ENCODE data around the gene QPCT. TPM values are rescaled to one million over a fixed set of nuclear protein-coding genes. Genes with fewer than 3 reads are reported as not detected.

QPCT gene
- total RNA-seq, 1 donor from 2014 or later: 2.7 TPM

- Mint-ChIP-seq H3K9me3 (ENCODE audit: low read depth) (peaks cover 8% of the 10 kb centered on the region), H3K27me3 (no peaks in the 10 kb centered on the region), H3K36me3 (ENCODE audit: insufficient read depth) (peaks cover 8% of the 10 kb centered on the region), H3K4me1 (ENCODE audit: low read depth) (peaks cover 8% of the 10 kb centered on the region), H3K4me3 (ENCODE audit: low read depth) (no peak overlapping the region), H3K27ac (no peak overlapping the region)
- no peak for DNase-seq (ENCODE audit: low spot score, unreplicated experiment)
- no peak for TF ChIP-seq CTCF (IDR thresholded peaks at IDR 0.05; ENCODE audit: unreplicated experiment)
These were observed 43.9 kb upstream of the QPCT start for GRCh38 chr2:37300578-37300977.

DNA sequence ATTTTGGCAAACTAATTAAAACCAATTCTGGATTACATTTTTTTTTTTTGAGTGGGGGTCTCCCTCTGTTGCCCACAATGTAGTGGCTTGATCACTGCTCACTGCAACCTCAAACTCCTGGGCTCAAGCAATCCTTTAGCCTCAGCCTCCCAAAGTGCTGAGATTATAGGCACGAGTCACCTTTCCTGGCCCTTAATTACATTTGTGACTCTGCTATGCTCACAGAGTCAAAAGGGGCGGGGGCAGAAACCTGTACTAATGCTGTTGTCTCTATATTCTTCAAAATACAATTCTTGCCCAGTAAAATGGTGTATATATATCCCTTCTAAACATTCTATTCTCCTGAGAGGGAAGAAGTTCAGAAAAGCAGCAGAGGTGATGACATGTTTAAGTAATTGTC, 43.0 kb upstream of the QPCT start:
- no peak for DNase-seq (ENCODE audit: low spot score, unreplicated experiment)
- H3K9me3 Mint-ChIP-seq (ENCODE audit: low read depth): peaks cover 8% of the 10 kb centered on the region

GRCh38 chr2:37302701-37303252, 41.7 kb upstream of the QPCT start:
- Mint-ChIP-seq H3K27ac (no peak overlapping the region), H3K9me3 (ENCODE audit: low read depth) (peaks cover 8% of the 10 kb centered on the region), H3K27me3 (no peaks in the 10 kb centered on the region), H3K36me3 (ENCODE audit: insufficient read depth) (peaks cover 8% of the 10 kb centered on the region), H3K4me1 (ENCODE audit: low read depth) (peaks cover 9% of the 10 kb centered on the region), H3K4me3 (ENCODE audit: low read depth) (no peak overlapping the region)
- no peak for TF ChIP-seq CTCF (IDR thresholded peaks at IDR 0.05; ENCODE audit: unreplicated experiment)
- DNase-seq (ENCODE audit: low spot score, unreplicated experiment): no peak

More for the DNA sequence above, 43.0 kb upstream of the QPCT start:
- Mint-ChIP-seq H3K36me3 (ENCODE audit: insufficient read depth) (peaks cover 8% of the 10 kb centered on the region), H3K27ac (peak overlapping the region; percentile 59), H3K27me3 (no peaks in the 10 kb centered on the region), H3K4me3 (ENCODE audit: low read depth) (no peak overlapping the region), H3K4me1 (ENCODE audit: low read depth) (peaks cover 9% of the 10 kb centered on the region)
- TF ChIP-seq CTCF (IDR thresholded peaks at IDR 0.05; ENCODE audit: unreplicated experiment): no peak

DNA sequence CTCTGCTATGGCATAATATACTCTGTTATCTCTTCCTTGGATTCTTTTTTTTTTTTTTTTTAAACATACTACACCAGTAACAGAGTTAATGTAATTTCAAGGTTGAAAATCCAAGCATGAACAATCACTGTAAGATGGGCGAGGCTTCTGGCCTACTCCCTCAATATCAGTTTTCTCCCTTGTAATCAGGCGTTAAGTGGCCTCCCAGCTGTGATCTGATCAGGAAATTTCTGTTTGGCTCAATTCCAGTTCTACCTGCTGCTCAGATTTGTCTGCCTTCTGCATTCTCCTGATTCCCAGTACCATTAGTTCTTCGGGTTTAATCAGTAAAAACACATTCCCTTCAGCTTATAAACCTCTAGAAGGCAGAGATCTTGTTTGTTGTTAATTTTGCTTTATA, 38.4 kb upstream of the QPCT start:
- DNase-seq (ENCODE audit: low spot score, unreplicated experiment): no peak
- TF ChIP-seq CTCF (IDR thresholded peaks at IDR 0.05; ENCODE audit: unreplicated experiment): no peak
- Mint-ChIP-seq H3K36me3 (ENCODE audit: insufficient read depth) (peaks cover 3% of the 10 kb centered on the region), H3K4me3 (ENCODE audit: low read depth) (no peak overlapping the region), H3K27me3 (no peaks in the 10 kb centered on the region), H3K27ac (no peak overlapping the region), H3K9me3 (ENCODE audit: low read depth) (no peaks in the 10 kb centered on the region), H3K4me1 (ENCODE audit: low read depth) (peaks cover 11% of the 10 kb centered on the region)

GRCh38 chr2:37307500-37307899, 36.9 kb upstream of the QPCT start:
- Mint-ChIP-seq H3K9me3 (ENCODE audit: low read depth) (no peaks in the 10 kb centered on the region), H3K4me1 (ENCODE audit: low read depth) (peaks cover 3% of the 10 kb centered on the region), H3K27me3 (no peaks in the 10 kb centered on the region), H3K36me3 (ENCODE audit: insufficient read depth) (peaks cover 3% of the 10 kb centered on the region), H3K27ac (no peak overlapping the region), H3K4me3 (ENCODE audit: low read depth) (no peak overlapping the region)
- no peak for DNase-seq (ENCODE audit: low spot score, unreplicated experiment)
- no peak for TF ChIP-seq CTCF (IDR thresholded peaks at IDR 0.05; ENCODE audit: unreplicated experiment)

All from progenitor cell of endocrine pancreas (in vitro differentiated cells).